SH-SY5Y (cell line): ENCODE measurements around the gene PI4K2B.

Experiments
- GATA2 ChIP-seq: IDR thresholded peaks from 2 replicates; pipeline ENCODE4 v1.6.1; 2011; ENCODE audit warnings: mild to moderate bottlenecking, low read depth, low read length
- GATA3 ChIP-seq: IDR thresholded peaks from 2 replicates; pipeline ENCODE4 v1.6.1; 2011; ENCODE audit warnings: low read depth, mild to moderate bottlenecking, low read length, moderate library complexity

The PI4K2B gene

GRCh38 chr4:25235401-25235800 lies 1.6 kb downstream of the PI4K2B start:
- no peak for TF ChIP-seq GATA2
- no peak for TF ChIP-seq GATA3

GRCh38 chr4:25236971-25237370 lies 3.1 kb downstream of the PI4K2B start:
- TF ChIP-seq GATA2 = no peak
- no peak for TF ChIP-seq GATA3

GRCh38 chr4:25238052-25238451 lies 4.2 kb downstream of the PI4K2B start:
- TF ChIP-seq GATA3 (no peak), GATA2 (no peak)

GRCh38 chr4:25245181-25245580 lies 11.3 kb downstream of the PI4K2B start:
- TF ChIP-seq GATA2 (no peak), GATA3 (no peak)

- TF ChIP-seq GATA2 = no peak
- no peak for TF ChIP-seq GATA3
Measured at GRCh38 chr4:25246680-25247611, 13.1 kb downstream of the PI4K2B start.

- no peak for TF ChIP-seq GATA2
- no peak for TF ChIP-seq GATA3
Measured at GRCh38 chr4:25252230-25253070, 18.6 kb downstream of the PI4K2B start.

GRCh38 chr4:25253071-25253445 lies 19.2 kb downstream of the PI4K2B start:
- TF ChIP-seq GATA2 (no peak), GATA3 (no peak)

- TF ChIP-seq GATA2 = no peak
- no peak for TF ChIP-seq GATA3
Measured at GRCh38 chr4:25258980-25259578, 25.2 kb downstream of the PI4K2B start.

GRCh38 chr4:25271866-25272265 lies 38.0 kb downstream of the PI4K2B start:
- TF ChIP-seq GATA3 (no peak), GATA2 (no peak)

GRCh38 chr4:25280210-25280609 lies 46.4 kb downstream of the PI4K2B start:
- TF ChIP-seq GATA2 (no peak), GATA3 (no peak)

GRCh38 chr4:25283948-25284347 lies 50.1 kb downstream of the PI4K2B start:
- no peak for TF ChIP-seq GATA3
- TF ChIP-seq GATA2 = no peak

- TF ChIP-seq GATA3 (no peak), GATA2 (no peak)
Measured at GRCh38 chr4:25284466-25284865, 50.6 kb downstream of the PI4K2B start.

GRCh38 chr4:25290490-25291067 lies 56.7 kb downstream of the PI4K2B start:
- TF ChIP-seq GATA2 = no peak
- TF ChIP-seq GATA3 = no peak
